NCI-H1048 (cell line): ENCODE data around the gene MYO3B.
A peak's percentile ranks its signal among the peaks of the same experiment; 100 is the strongest.

ENCODE experiments used
- DNase-seq: peaks from one replicate; lab custom pipeline; 2025; lab: John Stamatoyannopoulos, UW

MYO3B gene

GRCh38 chr2:170300993-170301392 lies 123.0 kb downstream of the MYO3B start:
- no peak for DNase-seq

GRCh38 chr2:170301626-170302025 lies 123.7 kb downstream of the MYO3B start:
- no peak for DNase-seq

DNA sequence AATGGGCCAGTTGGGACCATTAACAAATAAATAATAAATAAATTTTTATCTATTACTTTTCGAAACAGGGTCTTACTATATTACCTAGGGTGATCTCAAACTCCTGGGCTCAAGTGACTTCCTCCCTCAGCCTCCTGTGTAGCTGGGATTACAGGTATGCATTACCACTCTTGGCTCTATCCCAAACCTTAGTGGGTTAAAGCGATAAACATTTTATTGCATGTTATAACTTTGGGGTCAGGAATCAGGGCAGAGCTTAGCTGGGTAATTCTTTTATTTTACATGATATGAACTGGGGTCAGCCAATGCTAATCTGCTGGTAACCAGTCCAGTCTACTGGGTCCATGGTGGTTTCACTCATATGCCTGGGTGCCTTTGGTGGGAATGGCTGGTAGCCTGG lies 127.8 kb downstream of the MYO3B start:
- DNase-seq: no peak

DNA sequence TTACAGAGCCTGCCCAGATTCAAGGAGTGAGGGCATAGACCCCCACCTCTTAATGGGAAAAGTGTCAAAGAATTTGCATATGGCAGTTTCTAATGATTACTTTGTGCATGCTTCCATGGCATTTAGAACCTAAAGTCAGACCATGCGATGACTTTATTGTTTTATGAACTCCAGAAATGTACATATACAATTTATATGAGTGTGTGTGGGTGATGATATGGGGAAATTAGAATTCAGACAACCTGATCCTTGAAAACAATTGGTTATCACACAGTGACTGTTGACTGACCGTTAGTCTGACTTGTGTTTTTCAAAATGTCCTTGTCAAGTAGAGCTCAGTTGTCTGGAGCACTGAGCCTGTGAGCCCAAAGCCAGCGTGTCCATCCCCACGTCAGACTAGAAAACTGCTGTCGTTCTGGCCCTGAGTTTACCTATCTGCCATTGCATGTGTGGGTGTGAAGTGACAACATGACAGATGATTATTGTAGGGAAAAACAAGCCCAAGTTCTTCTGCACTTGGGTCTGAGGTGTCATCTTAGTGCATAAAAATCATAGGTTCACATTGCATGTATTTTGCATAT lies 128.4 kb downstream of the MYO3B start:
- no peak for DNase-seq

GRCh38 chr2:170307052-170307451 lies 129.1 kb downstream of the MYO3B start:
- DNase-seq: no peak

GRCh38 chr2:170307555-170308351 lies 129.8 kb downstream of the MYO3B start:
- no peak for DNase-seq

DNA sequence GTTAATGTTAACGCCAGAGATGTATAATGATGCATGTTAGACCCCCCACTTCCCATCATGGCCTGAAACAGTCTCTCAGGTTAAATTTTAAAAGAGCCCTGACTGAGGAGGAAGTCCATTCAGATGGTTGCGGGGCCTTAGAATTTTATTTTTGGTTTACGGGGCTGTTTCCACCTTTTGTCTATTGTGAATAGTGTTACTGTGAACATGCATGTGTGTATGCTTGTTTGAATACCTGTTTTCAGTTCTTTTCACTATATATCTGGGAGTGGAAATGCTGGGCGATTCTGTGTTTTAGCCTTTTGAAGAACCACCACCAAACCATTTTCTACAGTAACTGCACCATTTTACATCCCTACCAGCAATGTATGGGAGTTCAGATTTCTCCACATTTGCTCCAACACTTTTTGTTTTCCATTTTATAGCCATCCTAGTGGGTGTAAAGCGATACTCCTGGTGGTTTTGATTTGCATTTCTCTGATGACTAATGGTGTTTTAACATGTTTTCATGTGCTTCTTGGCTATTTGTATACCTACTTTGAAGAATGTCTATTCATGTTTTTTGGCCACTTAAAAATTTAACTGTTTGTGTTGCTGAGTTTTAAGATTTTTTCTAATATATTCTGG lies 133.0 kb downstream of the MYO3B start:
- DNase-seq: no peak

DNA sequence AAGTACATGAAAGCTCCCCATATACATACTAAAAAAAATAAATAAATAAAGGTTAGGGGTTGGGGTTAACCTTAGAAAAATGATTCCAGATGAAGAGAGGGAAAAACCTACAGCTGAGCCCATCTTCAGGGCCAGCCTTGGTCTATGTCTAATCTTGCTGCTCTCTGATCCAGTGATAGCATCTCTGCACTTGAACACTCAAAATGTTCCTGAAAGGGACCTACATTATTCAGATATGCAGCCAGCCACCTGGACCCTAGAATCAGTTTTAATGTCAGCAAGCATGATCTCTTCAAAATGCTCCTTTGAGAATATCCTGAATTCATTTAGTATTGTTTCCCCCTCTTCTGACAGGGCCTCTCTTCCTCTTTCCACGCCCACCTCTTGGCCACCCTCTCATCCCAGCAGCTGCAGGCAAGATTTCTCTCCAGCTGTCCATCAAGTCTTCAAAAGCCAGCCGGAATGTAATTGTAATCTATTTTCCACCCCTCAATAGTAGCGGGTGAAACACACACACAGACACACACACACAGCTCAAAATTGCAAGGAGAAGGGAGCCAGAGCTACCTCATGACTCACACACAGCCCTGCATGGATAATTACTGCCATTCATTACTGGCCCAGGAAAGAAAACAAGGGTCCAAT lies 135.5 kb downstream of the MYO3B start:
- no peak for DNase-seq

GRCh38 chr2:170313992-170314348 lies 136.0 kb downstream of the MYO3B start:
- no peak for DNase-seq

DNA sequence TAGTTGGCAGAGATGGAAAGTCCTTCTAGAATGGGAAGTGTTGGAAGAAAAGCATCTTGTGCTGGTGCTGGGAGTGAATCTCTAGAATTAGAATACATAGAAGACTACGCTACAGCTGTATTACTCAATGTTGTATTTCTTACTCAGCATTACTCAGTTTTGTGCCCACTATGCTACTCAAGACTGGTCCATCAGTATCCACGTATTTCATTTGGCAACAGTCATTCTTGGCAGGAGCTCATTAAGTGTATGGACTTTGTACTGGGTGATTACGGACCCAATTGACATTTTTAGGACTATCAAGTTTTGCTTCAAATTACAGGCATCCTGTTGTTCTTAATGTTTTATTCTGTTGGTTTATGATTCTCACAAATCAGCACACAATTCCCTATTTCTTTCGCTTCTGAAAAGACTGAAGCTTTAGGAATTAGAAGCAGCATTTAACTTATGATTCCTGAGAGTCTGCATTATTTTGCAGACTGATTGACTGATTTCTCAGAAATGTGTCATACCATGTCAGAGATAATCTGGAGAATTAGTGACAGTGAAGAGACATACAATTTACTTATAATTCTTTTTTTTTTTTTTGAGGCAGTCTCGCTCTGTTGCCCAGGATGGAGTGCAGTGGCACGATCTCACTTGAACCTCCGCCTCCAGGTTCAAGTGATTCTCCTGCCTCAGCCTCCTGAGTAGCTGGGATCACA lies 136.9 kb downstream of the MYO3B start:
- no peak for DNase-seq

DNA sequence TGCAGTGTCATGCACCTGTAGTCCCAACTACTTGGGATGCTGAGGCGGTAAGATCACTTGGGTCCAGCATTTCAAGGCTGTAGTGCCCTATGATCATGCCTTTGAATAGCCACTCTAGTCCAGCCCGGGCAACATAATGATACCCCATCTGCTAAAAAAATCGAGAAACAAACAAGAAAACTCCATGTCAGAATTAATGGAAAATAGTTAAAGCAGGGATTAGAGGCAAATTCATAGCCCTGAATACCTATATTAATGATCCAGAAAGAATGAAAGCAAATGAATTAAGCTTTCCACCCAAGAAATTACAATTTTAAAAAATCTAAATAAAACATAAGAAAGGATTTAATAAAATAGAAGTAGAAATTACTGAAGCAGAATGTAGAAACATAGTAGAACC lies 143.0 kb downstream of the MYO3B start:
- no peak for DNase-seq

GRCh38 chr2:170321526-170321925 lies 143.6 kb downstream of the MYO3B start:
- DNase-seq: no peak

GRCh38 chr2:170322140-170322766 lies 144.3 kb downstream of the MYO3B start:
- no peak for DNase-seq

- DNase-seq: no peak
Measured at GRCh38 chr2:170323743-170324142, 145.8 kb downstream of the MYO3B start.

- peak; percentile 20 for DNase-seq
Measured at GRCh38 chr2:170324640-170325046, 146.7 kb downstream of the MYO3B start.

DNA sequence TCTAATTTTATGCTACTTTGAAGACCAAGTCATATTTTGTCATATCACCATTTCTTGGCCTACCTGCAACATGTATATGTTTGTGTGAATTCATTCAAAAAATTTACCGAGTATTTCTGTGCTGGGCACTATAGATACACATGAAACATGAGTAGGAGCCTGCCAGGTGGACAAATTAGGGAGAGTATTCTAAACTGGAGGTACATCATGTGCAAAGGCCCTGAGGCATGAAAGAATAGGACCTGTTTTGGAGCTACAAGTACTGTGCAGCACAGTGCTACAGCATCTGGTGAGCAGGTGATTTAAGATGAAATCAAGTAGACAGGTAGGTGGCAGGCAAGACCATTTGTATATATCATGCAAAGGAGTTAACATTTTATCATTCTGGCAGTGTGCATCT lies 152.9 kb downstream of the MYO3B start:
- DNase-seq: no peak

- no peak for DNase-seq
Measured at GRCh38 chr2:170332676-170333402, 154.9 kb downstream of the MYO3B start.

GRCh38 chr2:170335351-170335750 lies 157.4 kb downstream of the MYO3B start:
- DNase-seq: no peak

DNA sequence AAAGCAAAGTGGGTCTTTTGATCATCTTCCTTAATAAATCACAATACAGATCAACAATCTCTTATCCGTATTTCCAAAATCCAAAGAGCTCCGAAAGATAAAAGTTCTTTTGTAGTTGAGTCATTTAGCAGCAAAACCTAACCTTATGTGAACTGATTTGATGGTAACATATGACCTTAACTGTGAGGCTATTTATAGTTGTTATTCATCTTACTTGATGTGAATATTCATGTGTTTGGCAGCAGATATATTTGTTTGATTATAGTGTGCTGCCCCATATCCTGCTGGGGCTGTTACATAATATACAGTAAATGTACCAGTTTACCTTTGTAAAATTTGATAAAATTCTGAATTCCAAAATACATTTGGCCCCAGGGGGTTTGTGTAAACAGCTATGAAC lies 158.5 kb downstream of the MYO3B start:
- no peak for DNase-seq

DNA sequence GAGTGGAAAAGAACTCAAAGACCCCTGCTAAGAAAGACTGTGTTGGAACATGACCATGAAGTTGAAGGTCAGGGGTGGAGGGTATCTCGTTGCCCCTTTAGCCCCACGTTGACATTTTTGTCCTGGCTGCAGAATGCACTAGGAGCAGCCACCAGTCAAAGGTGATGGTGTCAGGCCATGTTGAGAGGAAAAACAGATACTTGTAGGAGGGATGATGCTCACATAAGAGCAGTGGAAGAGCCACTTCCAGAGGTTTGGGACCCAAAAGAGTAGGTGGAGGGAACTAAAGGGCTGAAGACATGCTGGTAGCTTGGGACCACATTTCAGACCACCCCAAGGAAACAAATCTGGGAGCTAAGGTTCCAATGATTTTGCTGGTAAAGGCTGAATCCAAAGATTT lies 159.0 kb downstream of the MYO3B start:
- DNase-seq: no peak

DNA sequence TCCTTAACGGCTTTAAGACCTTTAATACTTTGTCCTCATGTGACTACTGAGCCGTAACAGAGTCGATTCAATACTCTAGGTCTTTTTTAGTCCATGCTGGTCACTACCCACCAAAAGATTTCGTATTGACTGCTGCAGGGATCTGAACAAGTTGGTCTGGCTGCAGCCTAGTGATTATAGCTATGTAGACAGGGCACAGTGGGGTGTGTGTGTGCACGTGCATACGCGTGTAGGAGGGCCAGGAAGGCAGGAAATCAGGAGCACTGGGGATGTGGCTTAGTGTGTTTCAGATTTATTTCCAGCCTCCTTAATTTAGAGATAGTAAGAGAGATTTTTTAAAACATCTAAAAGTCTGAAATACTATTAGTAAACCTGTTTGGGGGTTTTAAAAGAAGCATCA lies 161.4 kb downstream of the MYO3B start:
- DNase-seq: no peak
